K562 (cell line): Measurements from ENCODE around the gene MYH3. TPM values are rescaled to one million over a fixed set of nuclear protein-coding genes. Genes with fewer than 3 reads are reported as not detected.

Experiments
- ATAC-seq: fragments of 200-7000 bp; cut with Tn5 transposase; 3 replicates; pipeline ENCODE4 v1.9.1; 2020; ENCODE audit warnings: moderate library complexity
- BruUV-seq: library from RNA; stranded (reverse); fragments of 400-500 nt; replicated peaks from 2 replicates; lab custom pipeline; 2021; lab: Mats Ljungman, UMichigan
- CTCF ChIA-PET: fragments of 300-600 bp; formaldehyde crosslinking; extraction: SDS; loops from one replicate; lab custom pipeline; 2021; ENCODE audit warnings: low intra/inter-chr PET ratio; lab: Yijun Ruan, JAX
- POLR2A ChIA-PET: fragments of 300-600, 350-650 bp; sonication (Branson Sonifier 250); formaldehyde crosslinking; extraction: SDS; loops from one replicate; lab custom pipeline; 2021; ENCODE audit warnings: antibody characterized with exemption, inconsistent platforms; lab: Yijun Ruan, JAX
- DNase-seq, 4 experiments: peaks; one replicate each; pipeline versions ENCODE4 v3.0.0 to v3.0.0-alpha.2; 2011 to 2018; ENCODE audit warnings: low spot score in 3 of 4, mixed read lengths in 3 of 4; ENCODE audit errors: extremely low read depth in 1 of 4
- FAIRE-seq: peaks from 2 replicates; lab custom pipeline; 2011; peaks lifted over from hg19 to GRCh38; lab: Jason Lieb, UNC
- H2AFZ ChIP-seq: 2 replicates; pipeline ENCODE4 v1.6.0; 2011; ENCODE audit warnings: low read depth, low read length, control low read depth, inconsistent platforms
- H3K27ac ChIP-seq: fragments of 200-600 bp; 3 replicates; pipeline ENCODE4 v1.8.0; 2011; ENCODE audit warnings: low read depth, mild to moderate bottlenecking, control low read depth, inconsistent platforms, low read length, moderate library complexity, mixed read lengths; ENCODE audit errors: extremely low read depth
- H3K27me3 ChIP-seq, 2 experiments: fragments of 300-600 bp in 1 of 2; 2 replicates in 1 of 2; 3 replicates in 1 of 2; pipeline versions ENCODE4 v1.6.0 to v1.8.0; 2011; ENCODE audit warnings: inconsistent platforms in 2 of 2, low read length in 2 of 2, mild to moderate bottlenecking in 1 of 2, mixed read lengths in 1 of 2, moderate library complexity in 1 of 2; ENCODE audit not compliant: control insufficient read depth in 2 of 2, insufficient read depth in 2 of 2
- H3K36me3 ChIP-seq: fragments of 300-600 bp; 3 replicates; pipeline ENCODE4 v1.8.0; 2011; ENCODE audit warnings: mild to moderate bottlenecking, low read length, inconsistent platforms; ENCODE audit not compliant: control insufficient read depth, insufficient read depth
- H3K4me1 ChIP-seq, 2 experiments: fragments of 200-600 bp in 1 of 2; replicated peaks in 1 of 2; 2 replicates in 1 of 2; 3 replicates in 1 of 2; pipeline versions ENCODE4 v1.5.1 to v1.8.0; 2011; ENCODE audit warnings: inconsistent platforms in 2 of 2, low read length in 2 of 2, mild to moderate bottlenecking in 1 of 2, mixed read lengths in 1 of 2, moderate library complexity in 1 of 2; ENCODE audit not compliant: control insufficient read depth in 2 of 2, insufficient read depth in 2 of 2
- H3K4me2 ChIP-seq: 2 replicates; pipeline ENCODE4 v1.6.1; 2011; ENCODE audit warnings: low read length, control low read depth, inconsistent platforms, mixed read lengths; ENCODE audit not compliant: insufficient read depth
- H3K4me3 ChIP-seq: fragments of 200-600 bp; sonication (generic), shearing (Covaris generic); 2 replicates; pipeline ENCODE4 v1.5.1; 2016; ENCODE audit warnings: control low read depth, inconsistent platforms
- H3K79me2 ChIP-seq: fragments of 200-600 bp; 3 replicates; pipeline ENCODE4 v1.8.0; 2011; ENCODE audit warnings: low read length, inconsistent platforms; ENCODE audit not compliant: control insufficient read depth, insufficient read depth
- H3K9ac ChIP-seq, 2 experiments: 2 replicates each; pipeline versions ENCODE4 v1.6.0 to v1.6.1; 2011; ENCODE audit warnings: low read depth in 2 of 2, low read length in 2 of 2, control low read depth in 1 of 2, inconsistent platforms in 1 of 2, mild to moderate bottlenecking in 1 of 2, mixed read lengths in 1 of 2; ENCODE audit not compliant: insufficient read depth in 1 of 2
- H3K9me1 ChIP-seq: one replicate; pipeline ENCODE4 v1.6.0; 2011; ENCODE audit warnings: inconsistent platforms, mild to moderate bottlenecking, low read length, moderate library complexity; ENCODE audit not compliant: control insufficient read depth, insufficient read depth
- H3K9me3 ChIP-seq: replicated peaks from 2 replicates; pipeline ENCODE4 v1.5.1; 2011; ENCODE audit warnings: low read depth, low read length, inconsistent platforms; ENCODE audit not compliant: control insufficient read depth, insufficient read depth
- H4K20me1 ChIP-seq: replicated peaks from 2 replicates; pipeline ENCODE4 v1.6.1; 2011; ENCODE audit warnings: low read length, inconsistent platforms, mixed read lengths; ENCODE audit not compliant: control insufficient read depth, insufficient read depth
- CTCF ChIP-seq, 3 experiments: IDR thresholded peaks in 2 of 3; conservative IDR thresholded peaks in 1 of 3; 2 replicates each; pipeline ENCODE4 v1.5.1; 2011 to 2012; ENCODE audit warnings: low read length in 3 of 3, mild to moderate bottlenecking in 3 of 3, control low read depth in 2 of 3, improper control_type of control experiment in 1 of 3, inconsistent platforms in 1 of 3, low read depth in 1 of 3, mixed read lengths in 1 of 3, moderate library complexity in 1 of 3; ENCODE audit not compliant: insufficient read depth in 2 of 3
- ELF4 ChIP-seq: fragments of 450-650 bp; formaldehyde crosslinking; IDR thresholded peaks from 2 replicates; pipeline ENCODE4 v1.4.0; 2022; ENCODE audit warnings: missing genetic modification characterization
- NFIC ChIP-seq: fragments of 450-650 bp; IDR thresholded peaks from 2 replicates; pipeline ENCODE4 v1.6.1; 2017; ENCODE audit warnings: mild to moderate bottlenecking, inconsistent platforms
- RAD21 ChIP-seq, 2 experiments: fragments of 250-450 bp in 1 of 2; fragments of 450-650 bp in 1 of 2; sonication (Bioruptor Pico) in 1 of 2; formaldehyde crosslinking in 1 of 2; IDR thresholded peaks in 1 of 2; conservative IDR thresholded peaks in 1 of 2; 2 replicates each; pipeline versions ENCODE4 v1.4.0 to v1.8.0; 2020 to 2022; ENCODE audit warnings: mild to moderate bottlenecking in 2 of 2, moderate library complexity in 1 of 2
- SMC3 ChIP-seq: conservative IDR thresholded peaks from 2 replicates; pipeline ENCODE4 v1.6.1; 2011; ENCODE audit warnings: low read depth, low read length, improper control_type of control experiment; ENCODE audit not compliant: insufficient read depth
- WGBS: fragments of 100-300 bp; shearing (Covaris generic); methylation state at CpG from one replicate; pipeline ENCODE4 v1.1.6; 2016; ENCODE audit warnings: low coverage, mixed read lengths; ENCODE audit not compliant: insufficient coverage; ENCODE audit errors: missing lambda C conversion rate; 5-methylcytosine and 5-hydroxymethylcytosine counted together
- in situ Hi-C: fragments of 300-500 bp; cut with MboI; formaldehyde crosslinking; loops from 4 replicates; pipeline ENCODE4 v1.15.0; 2018; ENCODE audit warnings: inconsistent platforms, mixed read lengths
- intact Hi-C: fragments of 100-400 bp; cut with micrococcal nuclease; formaldehyde crosslinking; loops from 2 replicates; pipeline ENCODE4 v1.14.2; 2022
- polyA plus RNA-seq, 8 experiments: library from polyadenylated mRNA; depleted of rRNA in 4 of 8; stranded (reverse) in 5 of 8; unstranded in 3 of 8; fragments of >200 nt; fragmentation: Nextera tagmentation in 2 of 8; fragmentation: Illumina TruSeq in 1 of 8; extraction: Ambion mirVana in 2 of 8; extraction: Trizol in 1 of 8; gene quantifications; 2 replicates each; pipeline versions ENCODE4 v1.2.1 to v1.2.3, GENCODE V29; 2011 to 2014; ENCODE audit warnings: inconsistent platforms in 1 of 8, missing spikeins in 1 of 8
- total RNA-seq, 7 experiments: library from RNA; depleted of rRNA in 6 of 7; stranded (reverse); fragments of >200 nt in 6 of 7; fragmentation: Illumina TruSeq in 2 of 7; extraction: Trizol in 2 of 7; gene quantifications; 2 replicates each; pipeline versions ENCODE4 v1.2.1 to v1.2.3, GENCODE V29; 2011 to 2021; ENCODE audit warnings: low replicate concordance in 1 of 7

MYH3 gene
- total and polyA plus RNA-seq, 9 of the 15 experiments (the other 6 are each of a cell fraction or from before 2014, with no cell fraction given): 0.24 to 0.75 (median 0.40) TPM; not detected in 1

GRCh38 chr17:10616502-10617119, 40.5 kb downstream of the MYH3 start:
- no TSS peak for BruUV-seq
- in situ Hi-C loops: loop anchor here (10.0 kb wide), 2 partner anchors 292 to 692 kb away; no protein-coding TSS in a partner anchor
- FAIRE-seq: peak; percentile 81

More at GRCh38 chr17:10616502-10617119, 40.5 kb downstream of the MYH3 start:
- no peak overlapping the region for H2AFZ ChIP-seq
- no peak overlapping the region for H3K27ac ChIP-seq
- peak; percentile 64 to 75 (median 68) for DNase-seq
- H3K27me3 ChIP-seq: peaks cover 0 to 2% of the 10 kb centered on the region in 2 experiments; a peak in 1 of 5 replicates
- no peaks in the 10 kb centered on the region for H3K36me3 ChIP-seq
- H3K4me1 ChIP-seq: no peaks in the 10 kb centered on the region; a peak in 1 of 5 replicates
- TF ChIP-seq RAD21 (CRISPR knock-in tag; conservative IDR thresholded peaks at IDR 0.05 in 1 of 2, IDR thresholded peaks at IDR 0.05 in 1 of 2): peak in 1 of 2 experiments; percentile 41; a peak in 2 of 4 replicates
- TF ChIP-seq NFIC: peak; percentile 21; the same call in 1 of the 2 replicates
- TF ChIP-seq ELF4 (CRISPR knock-in tag): no peak
- peak; percentile 78 to 93 (median 85) for TF ChIP-seq CTCF (IDR thresholded peaks at IDR 0.05 in 2 of 3, conservative IDR thresholded peaks at IDR 0.05 in 1 of 3; ENCODE audit: insufficient read depth in 2 of 3, low read depth in 1 of 3, low read length in 3 of 3)
- 0 out of 2 replicates have a peak, but pooled peaks have one; percentile 12 for TF ChIP-seq SMC3
- TF ChIP-seq, all 486 proteins: peak for 4
- intact Hi-C loops: loop anchor here (5.0 kb wide), 1 partner anchor 694 kb away; no protein-coding TSS in a partner anchor
- peak; percentile 80 for ATAC-seq
- H3K9me3 ChIP-seq: no peaks in the 10 kb centered on the region
- H3K4me3 ChIP-seq: no peak overlapping the region
- ChIA-PET POLR2A (interaction anchor here (1.5 kb wide), 1 partner anchor 291 kb away, joined by 6 read pairs; no protein-coding TSS in a partner anchor), CTCF (interaction anchor here (0.7 to 0.8 kb wide), 3 partner anchors 50 to 289 kb away, joined by 3 read pairs; no protein-coding TSS in a partner anchor)
- WGBS: 6% methylated on average over 9 of the region's 9 CpGs
- no peak overlapping the region for H3K4me2 ChIP-seq
- H3K9ac ChIP-seq: no peak overlapping the region
- H4K20me1 ChIP-seq: 0 out of 2 replicates have a peak, but pooled peaks cover 4% of the 10 kb centered on the region
- H3K79me2 ChIP-seq: no peaks in the 10 kb centered on the region
- no peaks in the 10 kb centered on the region for H3K9me1 ChIP-seq
